Measurements from ENCODE around the gene MNT. TPM values are rescaled to one million over a fixed set of nuclear protein-coding genes. Genes with fewer than 3 reads are reported as not detected.

MNT gene
- total RNA-seq, 1 experiment from 2014 or later = 9.1 TPM

- no peak for DNase-seq (ENCODE audit: low spot score)
Measured at GRCh38 chr17:2363851-2364762, 36.8 kb downstream of the MNT start.

DNA sequence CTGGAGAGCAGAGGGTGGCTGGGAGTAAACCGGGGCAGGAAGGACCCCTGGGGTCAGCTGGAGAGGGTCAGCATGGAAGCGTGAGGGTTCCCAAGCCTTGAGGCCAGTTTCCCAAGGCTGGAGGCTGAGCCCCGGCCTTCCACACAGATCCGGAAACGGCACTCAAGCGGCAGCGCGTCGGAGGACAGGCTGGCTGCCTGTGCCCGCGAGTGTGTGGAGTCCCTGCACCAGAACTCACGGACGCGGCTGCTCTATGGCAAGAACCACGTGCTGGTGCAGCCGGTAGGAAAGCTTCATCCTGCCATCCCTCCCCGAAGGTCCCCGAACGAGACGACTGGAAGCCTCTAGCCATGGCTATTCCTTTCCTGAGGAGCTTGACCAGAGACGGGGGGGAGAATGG lies 37.5 kb downstream of the MNT start:
- no peak for DNase-seq (ENCODE audit: low spot score)

GRCh38 chr17:2362881-2363280 lies 38.0 kb downstream of the MNT start:
- no peak for DNase-seq (ENCODE audit: low spot score)

DNA sequence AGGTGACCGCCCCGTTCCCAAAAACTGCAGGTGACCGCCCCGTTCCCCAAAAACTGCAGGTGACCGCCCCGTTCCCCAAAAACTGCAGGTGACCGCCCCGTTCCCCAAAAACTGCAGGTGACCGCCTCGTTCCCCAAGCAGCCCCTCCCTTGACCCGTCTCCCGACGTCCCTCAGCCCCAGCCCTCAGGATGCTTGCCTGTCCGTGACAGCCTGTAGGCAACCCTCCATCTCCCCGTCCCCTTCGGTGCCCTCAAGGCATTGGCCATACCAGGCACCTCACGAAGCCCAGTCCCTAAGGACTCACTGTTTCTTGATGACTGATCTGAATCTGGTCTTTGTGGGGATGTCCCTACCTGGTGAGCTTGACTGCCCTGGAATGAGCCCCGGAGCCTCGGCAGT lies 38.4 kb downstream of the MNT start:
- no peak for DNase-seq (ENCODE audit: low spot score)

DNA sequence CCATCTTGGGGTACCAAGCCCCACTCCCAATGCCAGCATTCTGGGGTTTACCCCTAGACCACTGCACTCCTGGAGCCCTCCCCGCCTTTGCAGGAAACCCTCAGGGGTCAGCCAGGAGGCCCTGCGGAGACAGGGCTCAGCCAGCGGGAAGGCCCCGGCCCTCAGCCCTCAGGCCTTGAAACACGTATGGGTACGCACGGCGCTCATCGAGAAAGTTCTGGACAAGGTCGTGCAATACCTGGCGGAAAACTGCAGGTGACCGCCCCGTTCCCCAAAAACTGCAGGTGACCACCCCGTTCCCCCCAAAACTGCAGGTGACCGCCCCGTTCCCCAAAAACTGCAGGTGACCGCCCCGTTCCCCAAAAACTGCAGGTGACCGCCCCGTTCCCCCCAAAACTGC lies 38.8 kb downstream of the MNT start:
- no peak for DNase-seq (ENCODE audit: low spot score)

DNA sequence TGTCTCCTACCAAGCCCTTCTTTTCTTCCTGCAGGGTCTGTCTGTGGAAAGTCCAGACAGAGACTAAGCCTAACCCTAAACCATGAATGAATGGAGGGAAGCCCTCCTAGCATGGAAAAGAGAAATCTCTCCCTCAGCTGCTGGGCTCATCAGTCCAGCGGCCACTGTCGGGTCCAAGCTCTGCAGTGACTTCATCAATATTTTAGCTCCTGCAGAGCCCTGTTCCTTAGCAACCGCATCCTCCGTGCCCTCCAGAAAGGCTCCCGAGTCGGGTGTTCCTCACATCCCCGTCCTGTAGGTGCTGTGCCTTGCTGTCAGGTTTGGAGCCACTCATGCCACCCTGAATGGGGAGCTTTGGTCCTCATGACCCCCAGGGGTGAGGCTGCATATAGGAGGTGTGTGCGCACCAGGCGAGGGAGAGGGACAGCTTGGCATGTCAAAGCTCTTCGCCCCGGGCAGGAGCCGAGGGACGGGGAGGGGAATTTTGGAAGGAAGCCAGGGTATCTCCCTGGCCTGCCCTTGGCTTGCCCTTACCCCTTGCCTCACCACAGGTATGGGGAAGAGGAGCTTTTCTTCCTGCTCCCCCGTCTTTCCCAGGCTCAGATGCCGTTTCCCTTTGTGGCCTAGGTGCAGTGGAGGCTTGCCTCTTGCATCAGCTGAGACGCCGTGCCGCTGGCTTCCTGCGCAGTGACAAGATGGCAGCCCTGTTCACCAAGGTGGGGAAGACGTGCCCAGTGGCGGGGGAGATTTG lies 39.7 kb downstream of the MNT start:
- DNase-seq (ENCODE audit: low spot score) = no peak

- no peak for DNase-seq (ENCODE audit: low spot score)
Measured at GRCh38 chr17:2357931-2358434, 42.9 kb downstream of the MNT start.

DNA sequence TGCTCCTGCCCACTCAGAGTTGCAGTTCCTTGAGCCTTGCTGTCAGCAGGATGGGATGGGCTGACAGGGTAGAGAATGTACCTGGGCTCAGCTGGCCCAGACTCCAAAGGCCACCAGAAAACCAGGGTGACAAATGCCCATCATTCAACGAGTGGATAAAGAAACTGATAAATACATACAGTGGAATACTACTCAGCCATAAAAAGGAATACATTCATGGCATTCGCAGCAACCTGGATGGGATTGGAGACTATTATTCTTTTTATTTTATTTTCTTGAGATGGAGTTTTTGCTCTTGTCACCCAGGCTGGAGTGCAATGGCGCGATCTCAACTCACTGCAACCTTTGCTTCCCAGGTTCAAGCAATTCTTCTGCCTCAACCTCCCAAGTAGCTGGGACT lies 43.6 kb downstream of the MNT start:
- DNase-seq (ENCODE audit: low spot score) = no peak

DNA sequence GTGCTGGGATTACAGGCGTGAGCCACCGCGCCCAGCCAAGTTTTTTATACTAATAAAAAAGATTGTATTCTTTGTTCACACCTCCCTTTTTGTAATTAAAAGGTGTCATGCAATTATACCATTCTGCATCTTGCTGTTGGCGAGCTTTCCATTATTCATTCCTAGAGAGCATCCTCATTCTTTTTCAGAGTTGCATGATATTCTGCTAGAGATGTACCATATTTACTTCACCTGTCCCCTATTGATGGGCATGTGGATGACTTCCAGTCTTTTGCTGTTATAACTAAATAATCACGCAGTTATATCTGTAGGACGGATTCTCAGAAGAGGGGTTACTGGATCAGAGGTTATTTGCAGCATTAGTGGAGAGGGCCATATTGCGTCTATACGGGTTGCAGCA lies 46.5 kb downstream of the MNT start:
- no peak for DNase-seq (ENCODE audit: low spot score)

DNA sequence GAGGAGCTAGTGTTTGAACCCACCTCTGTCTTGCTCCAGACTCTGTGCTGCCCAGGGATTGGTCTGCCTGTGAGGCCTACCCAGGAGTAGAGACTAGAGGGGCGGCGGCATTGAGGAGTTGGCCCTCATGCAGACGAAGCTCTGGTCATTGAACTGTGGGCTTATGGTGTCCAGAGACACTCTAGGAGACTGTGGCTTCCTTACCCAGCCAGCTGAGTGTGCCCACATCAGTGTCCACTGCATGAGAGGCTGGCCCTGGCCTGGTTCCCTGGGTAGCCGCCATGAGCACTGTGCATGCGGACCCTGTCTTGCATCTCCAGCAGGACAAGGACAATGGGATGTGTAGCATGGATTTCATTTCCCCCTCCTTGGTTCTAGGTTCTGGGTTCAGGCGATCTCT lies 49.6 kb downstream of the MNT start:
- no peak for DNase-seq (ENCODE audit: low spot score)

DNA sequence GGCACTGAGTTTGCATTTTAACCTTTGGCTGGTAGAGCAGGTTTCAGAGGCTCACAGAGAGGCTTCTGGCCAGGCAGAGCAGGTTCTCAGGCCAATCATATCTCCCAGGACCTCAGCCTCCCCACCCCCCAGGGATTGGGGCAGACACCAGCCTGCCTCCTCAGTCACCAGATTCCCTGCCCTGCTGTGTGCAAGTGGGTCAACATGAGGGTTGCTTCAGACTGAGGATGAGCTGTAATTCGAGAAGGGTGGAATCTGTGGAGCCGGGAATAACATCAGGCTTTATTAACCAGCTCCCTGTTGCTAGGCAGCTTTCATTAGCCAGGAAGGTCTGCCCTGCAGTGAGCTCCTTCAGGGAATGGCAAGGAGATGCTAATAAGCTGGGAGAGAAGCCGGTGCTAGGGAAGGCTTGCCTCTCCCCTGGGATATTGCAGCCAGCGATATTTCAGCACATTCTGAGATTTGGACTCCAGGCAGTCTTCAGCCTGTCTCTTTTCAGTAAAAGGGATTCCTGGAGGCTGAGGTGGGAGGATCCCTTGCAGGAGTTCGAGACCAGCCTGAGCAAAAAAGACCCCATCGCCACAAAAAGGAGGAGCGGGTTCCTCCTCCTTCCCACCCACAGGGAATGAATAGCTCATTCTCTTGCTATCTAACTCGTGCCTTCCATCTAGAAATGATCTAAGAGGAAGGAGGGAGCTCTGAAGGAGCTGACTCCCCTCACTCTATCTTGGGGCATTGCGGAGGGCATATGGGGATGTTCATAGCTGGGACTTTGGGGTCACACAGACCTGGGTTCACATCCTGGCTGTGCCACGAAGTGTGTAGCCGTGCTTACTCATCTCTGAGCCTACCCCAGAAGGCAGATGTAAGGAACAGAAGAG lies 52.8 kb downstream of the MNT start:
- peak; percentile 57 for DNase-seq (ENCODE audit: low spot score)

- no peak for DNase-seq (ENCODE audit: low spot score)
Measured at GRCh38 chr17:2346475-2346874, 54.4 kb downstream of the MNT start.

DNA sequence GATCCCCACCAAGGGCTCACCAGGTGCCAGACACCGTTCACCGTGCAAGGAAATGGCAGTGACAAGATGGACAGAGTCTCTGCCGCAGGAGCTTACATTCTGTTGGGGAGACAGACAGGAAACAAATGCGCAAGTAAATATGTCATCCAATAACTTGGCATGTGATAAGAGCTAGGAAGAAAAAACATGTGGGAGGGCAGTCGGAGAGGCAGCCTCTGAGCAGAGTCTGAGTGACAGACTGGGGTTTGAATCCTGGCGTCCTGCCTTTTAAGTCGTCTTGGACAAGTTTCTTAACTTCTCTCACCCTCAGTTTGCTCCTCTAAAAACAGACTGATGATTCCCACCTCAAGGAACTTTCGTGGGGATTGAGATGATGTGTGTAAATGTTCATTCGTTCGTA lies 56.3 kb downstream of the MNT start:
- no peak for DNase-seq (ENCODE audit: low spot score)

DNA sequence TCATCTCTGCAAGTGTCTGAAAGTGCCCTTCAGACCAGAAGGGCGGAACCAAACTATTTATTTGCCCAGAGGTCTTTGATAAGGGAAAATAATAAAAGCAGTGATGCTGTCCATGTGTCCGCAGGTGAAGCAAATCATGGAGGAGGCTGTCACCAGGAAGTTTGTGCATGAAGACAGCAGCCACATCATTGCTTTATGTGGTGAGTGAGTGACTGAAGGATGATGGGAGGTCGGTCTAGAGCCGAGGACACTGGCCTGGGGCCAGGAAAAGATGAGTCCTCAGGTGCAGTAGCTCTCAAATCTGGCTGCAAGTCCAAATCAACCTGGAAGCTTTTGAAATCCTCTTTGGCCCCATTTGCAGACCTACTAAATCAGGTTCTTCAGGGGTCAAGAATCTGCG lies 57.4 kb downstream of the MNT start:
- no peak for DNase-seq (ENCODE audit: low spot score)

DNA sequence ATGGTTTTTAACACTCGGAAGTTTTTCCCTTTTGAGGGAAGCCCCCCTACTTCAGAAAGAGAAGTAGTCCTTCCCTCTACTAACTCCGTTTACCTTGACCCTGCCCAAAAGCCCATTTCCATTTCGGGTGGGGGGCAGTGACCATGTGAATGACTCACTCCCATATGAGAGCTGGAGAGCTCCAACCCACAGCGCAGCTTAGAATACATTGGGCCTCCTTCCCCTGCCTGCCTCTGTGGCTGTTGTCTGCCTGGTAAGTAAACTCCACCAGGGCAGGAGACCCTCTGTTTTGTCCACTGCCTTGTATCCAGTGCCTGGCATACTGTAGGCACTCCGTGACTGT lies 62.6 kb downstream of the MNT start:
- DNase-seq (ENCODE audit: low spot score) = no peak

DNA sequence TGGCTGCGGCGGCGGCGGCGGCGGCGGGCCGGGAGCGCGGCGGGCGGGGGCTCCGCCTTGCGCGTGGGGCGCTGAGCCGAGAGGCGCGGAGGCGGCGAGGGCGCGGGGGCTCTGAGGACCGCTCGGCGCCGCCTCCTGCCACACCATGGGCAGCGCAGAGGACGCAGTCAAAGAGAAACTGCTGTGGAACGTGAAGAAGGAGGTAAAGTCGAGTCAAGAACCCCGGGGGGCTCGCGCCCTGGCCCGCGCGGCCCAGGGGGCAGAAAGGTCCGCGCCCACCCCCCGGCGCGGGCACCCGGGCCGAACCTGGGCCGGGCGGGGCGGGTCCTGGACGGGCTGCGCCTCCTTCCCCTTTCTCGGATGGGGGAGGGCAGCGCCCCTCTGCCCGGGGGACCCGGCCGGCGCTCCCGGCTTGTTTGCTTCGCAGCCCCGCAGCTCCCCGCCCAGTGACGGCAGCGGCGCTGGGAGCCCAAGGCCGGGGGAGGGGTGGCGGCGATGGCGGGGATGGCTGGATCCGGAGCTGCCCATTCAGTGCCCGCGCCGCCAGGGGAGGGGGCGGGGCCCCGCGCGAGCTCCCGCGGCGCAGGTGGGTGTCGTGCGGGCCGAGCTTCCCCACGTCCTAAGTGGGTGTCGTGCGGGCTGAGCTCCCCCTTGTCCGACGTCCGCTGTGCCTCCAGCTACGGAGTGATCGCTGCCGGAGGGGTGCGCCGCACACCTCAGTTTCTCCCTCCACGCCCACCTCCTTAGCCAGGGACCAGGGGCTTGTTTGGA lies 63.1 kb downstream of the MNT start:
- DNase-seq (ENCODE audit: low spot score) = peak; percentile 44

DNA sequence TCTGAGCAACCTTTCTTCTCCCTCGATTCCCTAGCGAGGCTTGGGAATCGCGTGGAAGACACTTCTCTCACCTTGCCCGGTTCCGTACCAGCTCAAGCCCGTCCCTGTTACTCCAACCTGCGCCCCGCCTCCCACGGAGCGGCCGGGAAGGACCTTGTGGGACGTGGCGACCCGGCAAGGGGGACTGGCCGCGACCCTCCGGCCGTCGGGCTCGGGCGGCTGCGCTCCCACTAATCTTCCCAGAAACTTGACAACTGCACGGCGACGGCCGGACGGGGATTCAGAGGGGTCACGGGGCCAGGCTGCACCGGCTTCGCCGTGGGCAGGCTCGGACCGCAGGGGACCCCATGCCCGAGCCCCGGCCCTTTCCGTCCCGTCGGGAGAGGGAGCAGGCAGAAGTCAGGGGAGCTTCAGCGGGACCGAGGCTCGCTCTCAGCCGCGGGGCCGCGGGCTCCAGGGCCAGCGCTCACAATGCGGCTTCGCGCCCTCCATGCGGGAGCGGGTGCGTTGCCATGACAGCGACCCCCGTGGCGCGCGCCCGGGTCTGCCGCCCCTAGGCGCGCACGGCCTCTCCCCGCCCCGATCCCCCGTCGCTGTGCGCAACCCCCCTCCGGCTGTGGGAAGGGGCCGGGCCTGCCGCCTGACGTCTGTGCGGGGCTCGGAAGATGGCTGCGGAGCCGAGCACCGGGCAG lies 63.9 kb downstream of the MNT start, which contains the start of gene SGSM2:
SGSM2 (plus strand) TSS at position 650 of the 692 bp plus-strand sequence. CDS start 188 bp downstream, outside the sequence.
- no peak for DNase-seq (ENCODE audit: low spot score)

DNA sequence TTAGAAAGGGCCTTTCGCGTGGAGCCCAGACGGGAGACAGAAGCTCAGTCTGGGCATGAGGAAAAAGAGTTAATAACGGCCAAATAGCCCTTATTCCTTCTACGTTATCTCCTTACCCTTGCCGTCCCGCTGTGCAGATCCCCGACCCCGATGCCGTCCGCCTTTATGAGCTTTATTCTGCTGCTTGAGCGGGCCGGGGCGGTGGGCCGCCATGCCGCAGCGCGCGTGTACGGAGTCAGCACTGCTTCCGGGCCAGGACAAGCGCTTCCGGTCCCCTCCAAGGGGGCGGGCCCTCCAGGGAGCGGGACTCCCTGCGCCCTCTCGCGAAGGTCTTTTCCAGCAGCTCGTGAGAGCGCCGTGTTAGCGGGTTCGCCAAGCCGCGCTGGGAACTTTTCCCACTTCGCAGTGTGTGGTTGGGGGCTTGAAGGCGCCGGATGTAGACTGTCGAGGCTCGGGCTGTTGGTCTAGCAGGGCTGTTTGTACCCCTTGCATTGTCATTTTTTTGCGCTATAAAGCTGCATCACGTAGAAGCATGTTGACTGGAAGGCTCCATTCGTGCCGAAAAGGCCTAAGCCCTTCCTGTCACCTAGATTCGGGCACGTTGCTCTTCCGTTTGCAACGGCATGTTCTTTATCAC lies 64.5 kb downstream of the MNT start, which contains the start of gene TSR1:
TSR1 (minus strand) TSS at position 243 of the 637 bp plus-strand sequence; CDS start at position 213, 30 bp downstream.
- peak; percentile 86 for DNase-seq (ENCODE audit: low spot score)

- DNase-seq (ENCODE audit: low spot score) = peak; percentile 16
Measured at GRCh38 chr17:2335726-2336214, 65.1 kb downstream of the MNT start.

All from A172 (cell line).